Osteoblast (primary cell): ENCODE data around the gene SEPTIN12. TPM values are rescaled to one million over a fixed set of nuclear protein-coding genes. Genes with fewer than 3 reads are reported as not detected.
A peak's percentile ranks its signal among the peaks of the same experiment; 100 is the strongest.

Experiments
- DNase-seq: peaks from one replicate; pipeline ENCODE4 v3.0.0; 2011; ENCODE audit warnings: low spot score, mixed read lengths; ENCODE audit not compliant: insufficient read length; ENCODE audit errors: missing footprints
- H2AFZ ChIP-seq: 2 replicates; pipeline ENCODE4 v1.6.0; 2011; ENCODE audit warnings: mild to moderate bottlenecking, low read length
- H3K27ac ChIP-seq: 2 replicates; pipeline ENCODE4 v1.5.1; 2011; ENCODE audit warnings: mild to moderate bottlenecking, low read depth, low read length, moderate library complexity
- H3K27me3 ChIP-seq: 2 replicates; pipeline ENCODE4 v1.6.0; 2012; ENCODE audit warnings: mild to moderate bottlenecking, control low read depth, inconsistent platforms, low read length, moderate library complexity; ENCODE audit not compliant: insufficient read depth
- H3K36me3 ChIP-seq: 2 replicates; pipeline ENCODE4 v1.5.1; 2011; ENCODE audit warnings: mild to moderate bottlenecking, low read length, control low read depth, moderate library complexity; ENCODE audit not compliant: insufficient read depth
- H3K4me1 ChIP-seq: 2 replicates; pipeline ENCODE4 v1.5.1; 2011; ENCODE audit warnings: mild to moderate bottlenecking, low read length, control low read depth, moderate library complexity; ENCODE audit not compliant: insufficient read depth
- H3K4me2 ChIP-seq: 2 replicates; pipeline ENCODE4 v1.6.0; 2011; ENCODE audit warnings: mild to moderate bottlenecking, low read length; ENCODE audit not compliant: insufficient read depth
- H3K4me3 ChIP-seq: fragments of 200-600 bp; sonication (generic); 3 replicates; pipeline ENCODE4 v1.5.1; 2012; ENCODE audit warnings: mild to moderate bottlenecking, low read length, inconsistent platforms; ENCODE audit not compliant: insufficient read depth
- H3K79me2 ChIP-seq: 2 replicates; pipeline ENCODE4 v1.6.0; 2012; ENCODE audit warnings: mild to moderate bottlenecking, low read length, control low read depth, inconsistent platforms; ENCODE audit not compliant: insufficient read depth
- H3K9me3 ChIP-seq: 2 replicates; pipeline ENCODE4 v1.5.1; 2011; ENCODE audit warnings: low read depth, low read length, control low read depth
- H4K20me1 ChIP-seq: 2 replicates; pipeline ENCODE4 v1.6.0; 2012; ENCODE audit warnings: mild to moderate bottlenecking, low read length, control low read depth; ENCODE audit not compliant: insufficient read depth
- total RNA-seq: library from RNA; depleted of rRNA; stranded (reverse); fragments of >200 nt; gene quantifications from 2 replicates; pipeline ENCODE4 v1.2.3, GENCODE V29; 2012
- TF ChIP-seq, protein P1 (sequence below): IDR thresholded peaks from 2 replicates; pipeline ENCODE4 v1.5.1; 2011; ENCODE audit warnings: mild to moderate bottlenecking, low read depth, low read length, moderate library complexity; ENCODE audit errors: extremely low read depth

SEPTIN12 gene
- total RNA-seq, 1 donor, result not detected

DNA sequence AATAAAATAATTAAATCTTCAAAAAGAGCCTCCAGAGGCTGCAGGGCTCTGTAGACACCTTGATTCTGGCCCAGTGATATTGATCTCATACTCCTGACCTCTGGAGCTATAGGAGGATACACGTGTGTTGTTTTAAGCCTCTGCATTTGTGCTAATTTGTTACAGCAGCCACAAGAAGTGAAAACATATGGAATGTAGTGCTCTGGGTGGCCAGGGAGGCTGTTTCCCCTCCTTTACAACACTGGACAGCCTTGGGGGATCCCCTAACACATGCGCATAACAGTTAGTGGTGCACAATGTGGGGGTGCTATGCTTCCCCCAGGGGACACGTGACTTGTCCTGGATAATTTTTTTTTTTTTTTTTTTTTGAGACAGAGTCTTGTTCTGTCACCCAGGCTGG lies 16.5 kb downstream of the SEPTIN12 start:
- peaks cover 4% of the 10 kb centered on the region for H3K79me2 ChIP-seq
- no peaks in the 10 kb centered on the region for H3K36me3 ChIP-seq
- no peaks in the 10 kb centered on the region for H3K27me3 ChIP-seq
- H3K4me2 ChIP-seq, result no peak overlapping the region
- H2AFZ ChIP-seq, result no peak overlapping the region
- H3K9me3 ChIP-seq, result no peaks in the 10 kb centered on the region
- H3K4me1 ChIP-seq, result peaks cover 12% of the 10 kb centered on the region
- H4K20me1 ChIP-seq, result no peaks in the 10 kb centered on the region
- TF ChIP-seq, protein P1, sequence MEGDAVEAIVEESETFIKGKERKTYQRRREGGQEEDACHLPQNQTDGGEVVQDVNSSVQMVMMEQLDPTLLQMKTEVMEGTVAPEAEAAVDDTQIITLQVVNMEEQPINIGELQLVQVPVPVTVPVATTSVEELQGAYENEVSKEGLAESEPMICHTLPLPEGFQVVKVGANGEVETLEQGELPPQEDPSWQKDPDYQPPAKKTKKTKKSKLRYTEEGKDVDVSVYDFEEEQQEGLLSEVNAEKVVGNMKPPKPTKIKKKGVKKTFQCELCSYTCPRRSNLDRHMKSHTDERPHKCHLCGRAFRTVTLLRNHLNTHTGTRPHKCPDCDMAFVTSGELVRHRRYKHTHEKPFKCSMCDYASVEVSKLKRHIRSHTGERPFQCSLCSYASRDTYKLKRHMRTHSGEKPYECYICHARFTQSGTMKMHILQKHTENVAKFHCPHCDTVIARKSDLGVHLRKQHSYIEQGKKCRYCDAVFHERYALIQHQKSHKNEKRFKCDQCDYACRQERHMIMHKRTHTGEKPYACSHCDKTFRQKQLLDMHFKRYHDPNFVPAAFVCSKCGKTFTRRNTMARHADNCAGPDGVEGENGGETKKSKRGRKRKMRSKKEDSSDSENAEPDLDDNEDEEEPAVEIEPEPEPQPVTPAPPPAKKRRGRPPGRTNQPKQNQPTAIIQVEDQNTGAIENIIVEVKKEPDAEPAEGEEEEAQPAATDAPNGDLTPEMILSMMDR, result no peak
- H3K4me3 ChIP-seq, result no peak overlapping the region
- H3K27ac ChIP-seq, result no peak overlapping the region
- DNase-seq, result peak; percentile 23

DNA sequence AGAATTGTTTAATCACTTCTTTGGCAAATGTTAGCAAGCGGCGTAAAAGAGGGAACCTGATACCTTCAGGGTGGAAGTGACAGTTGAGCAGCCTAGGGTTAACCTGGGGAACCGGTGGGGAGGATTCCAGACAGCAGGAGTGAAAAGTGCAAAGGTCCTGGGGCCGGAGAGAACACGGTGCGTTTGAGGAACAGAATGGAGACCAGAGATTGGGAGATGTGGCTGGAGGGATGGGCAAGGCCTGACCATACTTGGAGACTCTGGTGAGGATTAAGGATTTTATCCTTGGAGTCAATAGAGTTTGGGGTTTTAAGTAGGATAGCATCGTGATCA lies 18.9 kb downstream of the SEPTIN12 start:
- H3K4me2 ChIP-seq, result peak overlapping the region; percentile 99
- peak; percentile 34 for DNase-seq
- H4K20me1 ChIP-seq, result no peaks in the 10 kb centered on the region
- peaks cover 7% of the 10 kb centered on the region for H3K36me3 ChIP-seq
- H3K79me2 ChIP-seq, result peaks cover 24% of the 10 kb centered on the region
- peak overlapping the region; percentile 78 for H3K4me3 ChIP-seq
- H3K4me1 ChIP-seq, result peaks cover 20% of the 10 kb centered on the region
- TF ChIP-seq, protein P1, result no peak
- no peaks in the 10 kb centered on the region for H3K9me3 ChIP-seq
- H3K27ac ChIP-seq, result no peak overlapping the region
- H2AFZ ChIP-seq, result peak overlapping the region; percentile 93
- H3K27me3 ChIP-seq, result no peaks in the 10 kb centered on the region

DNA sequence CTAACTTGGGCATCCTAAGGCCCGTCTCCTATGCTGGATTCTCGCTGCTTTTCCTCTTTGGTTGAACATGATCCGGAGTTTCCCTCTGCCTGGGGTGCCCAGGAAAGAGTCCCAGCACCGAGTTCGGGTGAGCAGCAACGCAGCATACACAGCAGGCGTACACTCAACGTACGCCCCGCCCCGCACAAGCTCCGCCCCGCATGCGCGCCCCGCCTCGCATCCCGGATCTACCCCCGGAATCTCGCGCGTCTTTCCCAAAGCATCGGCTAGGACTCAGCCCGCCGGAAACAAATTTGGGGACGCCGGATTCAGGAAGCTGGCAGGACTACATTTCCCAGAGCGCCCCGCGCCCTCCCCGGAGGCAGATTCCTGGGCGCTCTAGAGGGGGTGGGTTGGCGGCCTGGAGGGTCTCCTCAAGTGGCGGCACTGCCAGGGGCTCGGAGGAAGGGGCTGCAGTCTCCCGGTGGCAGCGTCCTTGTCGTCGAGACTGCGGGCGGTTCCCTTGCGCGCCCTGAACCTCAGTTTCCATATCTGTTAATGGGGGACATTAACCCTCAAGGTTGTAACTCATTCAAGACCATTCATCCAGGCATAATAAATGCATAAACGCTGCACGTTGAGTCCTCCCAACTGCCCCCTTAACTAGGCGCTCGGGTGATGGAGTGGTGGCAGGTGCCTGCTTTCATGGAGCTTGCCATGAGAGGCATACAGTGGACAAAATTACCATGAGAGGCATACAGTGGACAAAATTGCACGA lies 19.4 kb downstream of the SEPTIN12 start:
- Histone ChIP-seq H3K4me1 (peaks cover 20% of the 10 kb centered on the region), H3K4me3 (peak overlapping the region; percentile 78), H3K4me2 (peak overlapping the region; percentile 99), H3K79me2 (peaks cover 28% of the 10 kb centered on the region), H3K36me3 (peaks cover 11% of the 10 kb centered on the region), H2AFZ (peak overlapping the region; percentile 97), H3K27ac (peak overlapping the region; percentile 89), H4K20me1 (peaks cover 3% of the 10 kb centered on the region), H3K9me3 (no peaks in the 10 kb centered on the region), H3K27me3 (no peaks in the 10 kb centered on the region)
- peak; percentile 99 for DNase-seq
- TF ChIP-seq, protein P1, result no peak

DNA sequence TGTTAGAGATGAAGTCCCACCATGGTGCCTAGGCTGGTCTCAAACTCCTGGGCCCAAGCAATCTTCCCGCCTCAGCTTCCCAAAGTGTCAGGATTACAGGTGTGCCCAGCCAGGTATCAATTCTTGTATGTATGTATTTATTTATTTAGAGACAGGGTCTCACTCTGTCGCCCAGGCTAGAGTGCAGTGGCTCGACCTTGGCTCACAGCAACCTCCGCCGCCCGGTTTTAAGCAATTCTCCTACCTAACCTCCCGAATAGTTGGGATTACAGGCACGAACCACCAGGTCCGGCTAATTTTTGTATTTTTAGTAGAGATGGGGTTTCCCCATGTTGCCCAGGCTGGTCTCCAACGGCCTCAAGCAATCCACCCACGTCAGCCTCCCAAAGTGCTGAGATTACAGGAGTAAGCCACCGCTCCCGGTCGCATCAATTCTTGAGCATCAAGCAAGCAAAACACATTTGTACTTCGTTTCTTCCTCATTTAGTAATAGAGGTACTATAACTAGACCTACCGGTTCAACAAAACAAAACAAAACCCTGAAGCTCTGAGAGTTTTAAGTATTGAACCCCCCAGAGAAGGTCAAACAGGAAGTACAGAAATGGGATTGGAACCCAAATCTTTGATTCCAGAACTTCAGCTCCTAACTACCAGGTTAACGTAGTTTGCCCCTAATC lies 20.1 kb downstream of the SEPTIN12 start:
- H3K79me2 ChIP-seq, result peaks cover 32% of the 10 kb centered on the region
- peaks cover 20% of the 10 kb centered on the region for H3K4me1 ChIP-seq
- peak overlapping the region; percentile 97 for H2AFZ ChIP-seq
- peak overlapping the region; percentile 78 for H3K4me3 ChIP-seq
- H3K27me3 ChIP-seq, result no peaks in the 10 kb centered on the region
- no peak for DNase-seq
- peak overlapping the region; percentile 99 for H3K4me2 ChIP-seq
- TF ChIP-seq, protein P1, result no peak
- peaks cover 17% of the 10 kb centered on the region for H3K36me3 ChIP-seq
- peaks cover 4% of the 10 kb centered on the region for H4K20me1 ChIP-seq
- H3K27ac ChIP-seq, result peak overlapping the region; percentile 89
- H3K9me3 ChIP-seq, result no peaks in the 10 kb centered on the region
